AG08396 (cell line): ENCODE measurements around the gene EFHC1.
"Not testable (repeated sequence)": the region's sequence is repeated elsewhere in the genome, so short reads cannot be mapped to it uniquely, and the experiment has no call there.

ENCODE experiments used
- DNase-seq: peaks from one replicate; pipeline ENCODE4 v3.0.0; 2012; ENCODE audit warnings: low spot score, mixed read lengths

EFHC1 gene

DNA sequence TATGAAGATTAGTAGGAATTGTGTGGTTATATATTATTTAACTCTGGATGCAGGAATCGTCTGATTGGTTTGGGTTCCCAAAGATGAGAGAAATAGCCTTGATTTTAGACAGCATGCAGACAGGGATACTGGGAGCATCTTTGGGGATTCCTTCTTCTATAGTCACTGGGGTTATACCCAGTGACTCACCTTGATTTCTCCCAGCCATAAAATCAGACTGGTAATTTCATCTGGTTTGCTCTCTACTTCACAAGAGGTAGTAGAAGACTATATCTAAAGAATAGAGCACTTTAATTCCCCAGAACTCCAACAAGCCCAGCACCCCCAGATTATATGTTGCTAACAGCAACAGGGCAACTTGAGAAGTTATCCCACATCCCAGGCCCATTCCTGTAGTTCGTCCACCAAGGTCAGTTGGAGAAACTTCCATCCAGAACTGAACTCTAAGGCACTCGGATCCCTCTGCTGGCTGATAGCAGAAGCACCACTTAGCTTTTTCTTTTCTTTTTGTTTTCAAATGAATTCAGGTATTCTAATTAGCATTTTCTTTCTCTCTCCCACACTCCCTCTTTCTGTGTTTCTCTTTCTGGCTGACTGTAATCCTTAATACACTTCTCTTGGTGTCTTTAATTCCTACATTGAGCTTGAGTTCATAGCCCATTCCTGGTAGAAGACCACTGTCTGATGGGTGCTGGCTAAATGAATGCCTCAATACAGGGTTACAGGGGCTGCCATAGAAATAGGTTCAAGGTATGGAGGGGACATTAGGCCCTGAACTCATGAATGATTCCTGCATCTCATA, 20.4 kb upstream of the EFHC1 start:
- peak; percentile 72 for DNase-seq

GRCh38 chr6:52400313-52401041, 19.7 kb upstream of the EFHC1 start:
- no peak for DNase-seq

DNA sequence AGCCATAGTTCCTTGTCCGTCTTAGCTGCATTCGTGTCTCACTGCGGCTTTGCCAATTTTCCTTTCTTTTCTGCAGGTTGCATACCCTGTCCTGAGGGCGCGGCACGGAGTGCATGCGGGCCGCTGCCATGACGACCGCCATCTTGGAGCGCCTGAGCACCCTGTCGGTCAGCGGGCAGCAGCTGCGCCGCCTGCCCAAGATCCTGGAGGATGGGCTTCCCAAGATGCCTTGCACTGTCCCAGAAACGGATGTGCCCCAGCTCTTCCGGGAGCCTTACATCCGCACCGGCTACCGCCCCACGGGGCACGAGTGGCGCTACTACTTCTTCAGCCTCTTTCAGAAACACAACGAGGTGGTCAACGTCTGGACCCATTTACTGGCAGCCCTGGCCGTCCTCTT, 17.1 kb upstream of the EFHC1 start:
- DNase-seq: no peak

DNA sequence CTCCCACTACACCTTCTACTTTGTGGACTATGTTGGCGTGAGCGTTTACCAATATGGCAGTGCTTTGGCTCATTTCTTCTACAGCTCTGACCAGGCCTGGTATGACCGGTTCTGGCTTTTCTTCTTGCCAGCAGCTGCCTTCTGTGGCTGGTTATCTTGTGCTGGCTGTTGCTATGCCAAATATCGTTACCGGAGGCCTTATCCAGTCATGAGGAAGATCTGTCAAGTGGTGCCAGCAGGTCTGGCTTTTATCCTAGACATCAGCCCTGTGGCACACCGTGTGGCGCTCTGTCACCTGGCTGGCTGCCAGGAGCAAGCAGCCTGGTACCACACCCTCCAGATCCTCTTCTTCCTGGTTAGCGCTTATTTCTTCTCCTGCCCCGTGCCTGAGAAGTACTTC, 16.5 kb upstream of the EFHC1 start:
- no peak for DNase-seq

- DNase-seq: no peak
Observed at GRCh38 chr6:52405243-52405642, 14.9 kb upstream of the EFHC1 start.

DNA sequence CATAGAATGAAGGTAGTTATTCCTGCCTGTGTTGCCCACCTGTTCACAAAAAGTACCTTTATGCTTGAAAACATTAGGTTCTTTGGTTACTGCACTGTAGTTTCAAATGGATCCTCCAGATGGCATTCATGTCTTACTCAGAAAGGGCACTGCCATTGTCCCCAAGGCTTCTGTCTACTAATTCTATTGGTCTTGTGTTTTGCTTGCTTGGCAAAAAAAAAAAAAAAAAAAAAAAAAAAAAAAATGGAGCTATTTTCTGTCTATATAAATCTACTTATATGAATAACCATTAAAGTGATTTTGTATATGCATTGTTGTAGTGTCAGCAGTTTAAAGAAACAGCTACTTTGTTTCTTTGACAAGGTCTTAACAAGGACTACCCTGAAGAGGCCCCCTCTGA, 12.7 kb upstream of the EFHC1 start:
- DNase-seq: peak; percentile 57

DNA sequence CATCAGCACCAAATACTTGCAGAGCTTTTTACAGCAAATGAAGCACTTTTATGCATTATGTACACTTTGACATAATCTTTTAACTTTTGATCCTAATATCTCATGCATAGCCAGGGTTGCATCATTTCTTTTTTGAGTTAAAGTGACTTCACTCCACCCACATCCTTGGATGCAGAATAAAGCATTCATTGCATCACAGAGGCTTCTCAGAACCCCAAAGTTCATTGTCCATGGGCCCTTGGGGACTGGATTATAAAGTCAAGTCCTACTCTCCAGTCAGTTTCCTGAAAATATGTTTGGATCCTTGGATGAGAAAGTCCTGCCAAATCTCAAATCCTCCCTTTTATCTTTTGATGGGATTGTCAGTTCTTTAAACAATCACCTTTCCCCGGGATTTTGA, 10.6 kb upstream of the EFHC1 start:
- DNase-seq: no peak

GRCh38 chr6:52410979-52411378, 9.2 kb upstream of the EFHC1 start:
- peak; percentile 48 for DNase-seq

DNA sequence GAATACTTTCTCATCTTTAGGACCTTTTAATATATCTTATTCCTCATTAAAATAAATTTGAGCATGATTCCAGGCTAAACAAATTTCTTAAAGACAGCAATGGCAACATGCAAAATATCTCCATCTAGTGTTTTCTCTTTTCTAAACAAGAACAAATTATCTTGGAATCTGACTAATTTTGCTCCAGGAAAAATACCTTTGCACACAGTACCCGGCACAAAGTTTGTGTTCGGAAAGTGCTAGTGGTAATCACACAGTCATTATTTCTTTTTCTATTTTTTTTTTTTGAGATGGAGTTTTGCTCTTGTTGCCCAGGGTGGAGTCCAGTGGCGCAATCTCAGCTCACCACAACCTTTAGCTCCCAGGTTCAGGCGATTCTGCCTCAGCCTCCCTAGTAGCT, 8.2 kb upstream of the EFHC1 start:
- no peak for DNase-seq

- no peak for DNase-seq
Observed at GRCh38 chr6:52415333-52415732, 4.8 kb upstream of the EFHC1 start.

DNA sequence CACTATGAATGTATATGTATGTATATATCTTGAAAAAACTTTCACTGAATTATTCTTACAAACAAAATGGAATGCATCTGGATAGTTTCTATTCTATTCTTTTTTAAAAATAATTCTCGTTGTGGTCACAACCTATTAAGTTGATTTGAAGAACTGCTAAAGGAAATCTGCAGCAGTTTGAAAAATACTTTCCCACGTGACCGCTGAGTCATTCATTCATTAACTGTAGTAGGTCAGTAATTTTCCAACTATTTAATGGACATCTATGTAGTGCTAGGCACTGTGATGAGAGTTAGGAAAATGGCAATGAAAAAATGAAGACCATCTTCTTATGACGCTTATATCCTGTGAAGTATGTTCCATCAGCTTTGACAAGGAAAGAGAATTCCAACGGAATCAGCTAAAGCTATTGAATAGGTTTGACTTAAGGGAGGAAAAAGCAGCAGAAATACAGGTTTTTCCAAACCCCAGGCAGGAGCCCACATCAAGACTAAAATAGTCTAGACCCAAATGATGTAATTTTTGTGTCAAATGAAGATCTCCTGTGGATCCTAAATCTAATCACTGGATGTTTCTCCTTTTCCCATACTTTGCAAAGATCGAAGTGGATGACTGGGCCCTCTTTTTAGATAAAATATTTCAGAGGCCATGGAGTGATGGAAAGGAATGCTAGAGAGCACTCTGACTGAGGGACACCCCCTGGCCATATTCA, 4.1 kb upstream of the EFHC1 start:
- DNase-seq: no peak

GRCh38 chr6:52416629-52417151, 3.5 kb upstream of the EFHC1 start:
- DNase-seq: peak; percentile 65

GRCh38 chr6:52417675-52418111, 2.4 kb upstream of the EFHC1 start:
- no peak for DNase-seq

- DNase-seq: no peak
Observed at GRCh38 chr6:52418606-52419005, 1.5 kb upstream of the EFHC1 start.

DNA sequence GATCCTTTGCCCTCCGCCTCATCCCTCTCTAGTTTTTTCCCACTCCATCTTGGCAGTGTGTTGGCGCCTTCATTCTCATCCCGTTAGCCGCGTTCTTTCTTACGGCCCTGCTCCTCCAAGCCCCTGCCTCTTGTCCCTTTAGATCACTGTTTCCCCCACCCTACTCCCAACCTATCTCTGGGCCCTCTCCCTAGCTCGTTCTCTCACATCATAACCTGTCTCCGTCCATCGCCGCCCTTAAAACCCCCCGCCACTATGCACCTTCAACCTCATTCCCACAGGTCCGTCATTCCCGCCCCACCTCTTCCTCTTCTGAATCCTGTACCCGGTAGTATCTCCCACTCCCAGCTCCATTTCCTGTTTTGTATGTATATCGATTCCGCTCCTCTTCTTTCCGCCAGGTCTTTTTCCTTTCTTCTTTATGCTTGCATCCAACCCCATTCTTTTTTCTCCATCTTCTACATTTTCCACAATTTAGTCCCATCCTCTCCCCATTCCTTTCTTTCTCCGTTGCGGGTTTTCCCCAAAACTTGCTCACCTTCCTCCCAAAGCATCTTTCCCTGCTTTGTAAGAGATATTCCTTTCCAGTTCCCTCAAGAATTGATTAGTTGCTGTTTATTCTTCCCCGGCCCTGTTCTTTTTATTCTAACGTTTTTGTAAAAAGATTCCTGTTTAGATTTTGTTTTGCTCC, 671 bp downstream of the EFHC1 start:
- DNase-seq: no peak

- DNase-seq: no peak
Observed at GRCh38 chr6:52422156-52422555, 2.0 kb downstream of the EFHC1 start.

GRCh38 chr6:52423448-52423847, 3.3 kb downstream of the EFHC1 start:
- no peak for DNase-seq

- peak; percentile 75 for DNase-seq
Observed at GRCh38 chr6:52423971-52424381, 3.8 kb downstream of the EFHC1 start.

DNA sequence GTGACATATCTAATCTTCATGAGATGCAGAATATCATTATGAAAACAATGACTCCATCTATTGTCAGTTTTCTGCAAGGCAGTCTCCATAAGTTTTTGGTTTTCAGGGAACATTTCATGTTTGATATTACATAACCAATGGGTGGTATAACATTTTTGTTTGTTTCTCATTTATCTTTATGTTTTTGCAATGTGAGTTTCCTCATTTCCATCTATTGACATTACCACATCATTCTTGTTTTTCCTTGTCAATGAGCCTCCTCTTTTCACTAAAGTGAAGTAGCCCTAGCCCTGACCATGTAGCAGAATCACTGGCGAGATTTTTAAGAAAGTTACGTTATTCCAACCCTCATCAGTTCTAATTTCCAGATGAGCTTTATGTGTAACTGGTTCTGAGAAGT, 4.4 kb downstream of the EFHC1 start:
- no peak for DNase-seq

DNA sequence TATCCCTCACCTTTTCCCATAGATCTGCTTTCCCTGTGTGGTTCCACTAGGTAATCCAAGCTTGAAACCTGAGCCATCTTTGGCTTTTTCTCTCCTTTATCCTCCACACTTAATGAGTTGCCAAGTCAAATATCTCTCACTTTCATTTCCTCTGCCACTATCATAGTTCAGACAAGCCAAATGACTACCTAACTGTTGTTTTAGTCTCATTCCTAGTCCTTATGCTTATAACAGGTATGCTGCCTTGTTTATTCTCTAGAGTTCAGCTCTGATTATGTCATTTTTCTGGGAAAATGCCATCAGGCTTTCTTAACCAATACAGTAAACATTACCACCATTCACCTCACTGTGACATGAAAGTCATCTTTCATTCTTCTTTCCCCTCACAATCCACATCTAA, 6.5 kb downstream of the EFHC1 start:
- DNase-seq: no peak

GRCh38 chr6:52433294-52433693, 13.2 kb downstream of the EFHC1 start:
- not testable (repeated sequence) for DNase-seq

- no peak for DNase-seq
Observed at GRCh38 chr6:52435345-52435744, 15.2 kb downstream of the EFHC1 start.
